ENCODE data around the gene TCF19.

The TCF19 gene

DNA sequence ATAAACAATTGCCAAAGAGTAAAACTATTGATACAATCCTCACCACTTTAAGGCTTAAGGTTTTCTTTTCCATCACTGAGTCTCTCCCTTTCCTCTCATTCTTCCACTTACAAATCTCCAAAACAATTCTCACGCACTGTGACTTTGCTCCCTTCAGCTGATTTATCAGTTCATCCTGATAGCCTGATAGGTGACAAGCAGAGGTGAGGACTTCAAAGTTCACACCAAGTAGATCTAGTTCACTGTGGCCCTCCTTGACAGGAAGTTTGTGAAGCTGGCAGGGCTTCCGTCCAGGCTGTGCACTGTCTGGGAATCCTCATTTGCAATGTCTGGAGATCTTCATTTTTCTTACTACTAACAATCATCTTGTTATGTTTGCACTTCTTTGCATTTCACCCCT is 47.2 kb downstream of the TCF19 start:
- DNase-seq (ENCODE audit: low read depth, low spot score) = no peak

DNA sequence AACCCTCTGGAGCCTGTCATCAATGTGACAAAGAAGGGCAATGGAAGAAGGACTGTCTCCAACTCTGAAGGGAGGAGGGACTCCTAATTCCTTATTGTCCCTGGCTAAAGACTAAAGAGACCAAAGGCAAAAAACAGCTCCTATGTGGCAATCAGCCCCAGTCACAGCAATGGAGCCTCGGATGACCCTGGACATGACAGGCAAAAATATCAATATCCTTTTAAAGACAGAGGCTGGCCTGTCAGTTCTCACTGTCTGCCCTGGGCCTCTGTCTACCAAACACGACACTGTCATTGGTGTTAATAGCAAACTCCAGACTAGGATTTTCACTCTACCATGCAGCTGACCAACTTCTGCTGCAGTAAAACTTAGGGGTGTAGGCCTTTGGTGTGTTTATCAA is 50.1 kb downstream of the TCF19 start:
- no peak for DNase-seq (ENCODE audit: low read depth, low spot score)

DNA sequence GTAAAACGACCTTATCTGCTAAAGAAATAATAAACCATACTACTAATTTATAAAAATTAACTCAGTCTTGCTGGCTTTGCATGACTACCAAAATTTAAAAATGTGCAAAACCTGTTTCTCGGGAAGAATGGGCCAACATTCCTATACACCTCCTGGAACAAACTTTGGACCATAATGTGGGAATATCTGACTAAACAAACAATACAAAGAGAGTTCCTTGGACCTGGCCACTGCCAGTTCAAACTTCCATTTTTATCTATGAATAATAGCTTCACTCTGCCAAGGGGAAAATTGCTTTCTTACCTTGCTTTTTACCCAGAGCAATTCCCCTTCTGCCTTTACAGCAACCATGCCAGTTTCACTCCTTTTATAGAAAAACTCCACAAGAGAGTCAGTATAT is 50.7 kb downstream of the TCF19 start:
- no peak for DNase-seq (ENCODE audit: low read depth, low spot score)

DNA sequence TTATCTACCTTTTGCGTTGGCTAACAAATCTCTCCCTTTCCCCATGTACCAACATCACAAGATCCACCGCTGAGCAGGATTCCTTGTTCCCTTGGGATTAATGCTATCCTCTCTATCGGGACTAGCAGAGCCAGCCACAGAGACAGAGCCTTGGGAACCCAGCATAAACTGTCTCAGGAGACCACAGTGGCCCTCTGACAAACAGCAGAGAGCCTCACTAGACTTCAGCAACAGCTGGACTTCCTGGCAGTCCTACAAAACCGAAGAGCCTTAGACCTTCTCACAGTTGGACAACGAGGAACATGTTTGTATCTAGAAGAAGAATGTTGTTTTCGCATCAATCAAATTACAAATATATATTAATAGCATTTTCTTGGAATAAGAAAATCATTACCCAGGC is 51.7 kb downstream of the TCF19 start:
- no peak for DNase-seq (ENCODE audit: low read depth, low spot score)

DNA sequence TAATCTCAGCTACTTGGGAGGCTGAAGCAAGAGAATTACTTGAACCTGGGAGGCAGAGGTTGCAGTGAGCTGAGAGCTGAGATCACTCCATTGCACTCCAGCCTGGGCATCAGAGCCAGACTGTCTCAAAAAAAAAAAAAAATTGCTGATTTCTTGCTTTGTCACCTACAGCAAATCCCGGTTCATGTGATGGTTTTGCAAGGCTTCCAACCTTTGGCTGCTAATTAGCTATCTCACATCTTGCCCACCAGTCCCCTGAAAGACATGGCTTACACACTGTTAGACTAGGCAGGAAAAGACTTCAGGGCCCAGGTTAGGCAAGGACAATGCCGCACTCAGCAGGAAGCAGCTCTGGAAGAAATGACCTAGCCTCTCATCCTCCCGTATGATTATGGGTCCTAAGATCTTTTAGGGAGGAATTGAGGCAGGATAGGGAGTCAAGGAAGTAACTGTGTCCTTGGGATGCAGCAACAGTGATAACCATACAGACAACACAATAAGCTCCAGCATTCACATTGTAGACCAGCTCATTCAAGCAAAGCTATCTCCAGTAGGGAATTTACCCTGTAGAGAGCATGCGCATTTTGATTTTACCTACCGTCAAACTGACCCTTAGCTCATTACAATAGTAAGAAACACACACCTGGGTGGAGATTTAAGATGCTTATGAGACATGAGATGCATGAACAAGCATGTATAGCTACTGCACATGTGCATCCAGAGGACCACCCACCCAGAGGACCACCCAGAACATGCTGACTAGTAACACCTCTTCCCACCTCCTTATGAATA is 52.5 kb downstream of the TCF19 start:
- DNase-seq (ENCODE audit: low read depth, low spot score) = no peak

All from brain pericyte (primary cell).